ENCODE results near the gene UFSP2.

Gene UFSP2

GRCh38 chr4:185359767-185360446, 65.9 kb downstream of the UFSP2 start:
- TF ChIP-seq, protein P1, sequence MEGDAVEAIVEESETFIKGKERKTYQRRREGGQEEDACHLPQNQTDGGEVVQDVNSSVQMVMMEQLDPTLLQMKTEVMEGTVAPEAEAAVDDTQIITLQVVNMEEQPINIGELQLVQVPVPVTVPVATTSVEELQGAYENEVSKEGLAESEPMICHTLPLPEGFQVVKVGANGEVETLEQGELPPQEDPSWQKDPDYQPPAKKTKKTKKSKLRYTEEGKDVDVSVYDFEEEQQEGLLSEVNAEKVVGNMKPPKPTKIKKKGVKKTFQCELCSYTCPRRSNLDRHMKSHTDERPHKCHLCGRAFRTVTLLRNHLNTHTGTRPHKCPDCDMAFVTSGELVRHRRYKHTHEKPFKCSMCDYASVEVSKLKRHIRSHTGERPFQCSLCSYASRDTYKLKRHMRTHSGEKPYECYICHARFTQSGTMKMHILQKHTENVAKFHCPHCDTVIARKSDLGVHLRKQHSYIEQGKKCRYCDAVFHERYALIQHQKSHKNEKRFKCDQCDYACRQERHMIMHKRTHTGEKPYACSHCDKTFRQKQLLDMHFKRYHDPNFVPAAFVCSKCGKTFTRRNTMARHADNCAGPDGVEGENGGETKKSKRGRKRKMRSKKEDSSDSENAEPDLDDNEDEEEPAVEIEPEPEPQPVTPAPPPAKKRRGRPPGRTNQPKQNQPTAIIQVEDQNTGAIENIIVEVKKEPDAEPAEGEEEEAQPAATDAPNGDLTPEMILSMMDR (conservative IDR thresholded peaks at IDR 0.05): no peak
- H3K27ac ChIP-seq: peak overlapping the region; percentile 47; the same call in 1 of the 2 replicates

- H3K27ac ChIP-seq: peak overlapping the region; percentile 47
- TF ChIP-seq, protein P1 (conservative IDR thresholded peaks at IDR 0.05): no peak
Measured at GRCh38 chr4:185358959-185359358, 66.8 kb downstream of the UFSP2 start.

DNA sequence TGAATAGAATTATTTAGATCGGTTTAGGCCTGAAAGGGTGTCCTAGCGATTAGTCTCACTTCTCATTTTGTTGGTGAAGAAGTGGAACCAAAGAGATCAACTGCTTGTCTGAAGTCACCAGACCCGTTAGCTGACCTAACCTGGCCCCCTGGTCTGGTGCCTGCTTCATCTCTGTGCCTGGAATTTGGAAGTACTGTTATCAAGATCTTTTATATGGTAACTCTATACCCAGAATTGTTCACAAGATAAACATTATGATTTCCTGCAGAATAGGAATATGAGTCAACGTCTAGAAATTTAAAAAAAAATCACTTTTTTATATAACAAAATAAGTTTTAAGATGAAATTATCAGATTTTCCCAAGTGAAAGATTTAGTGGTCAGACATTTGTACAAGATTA, 67.2 kb downstream of the UFSP2 start:
- TF ChIP-seq, protein P1 (conservative IDR thresholded peaks at IDR 0.05): no peak
- H3K27ac ChIP-seq: peak overlapping the region; percentile 47

- TF ChIP-seq, protein P1 (conservative IDR thresholded peaks at IDR 0.05): no peak
- H3K27ac ChIP-seq: peak overlapping the region; percentile 47; the same call in 1 of the 2 replicates
Measured at GRCh38 chr4:185357733-185358440, 67.9 kb downstream of the UFSP2 start.

GRCh38 chr4:185357211-185357610, 68.6 kb downstream of the UFSP2 start:
- TF ChIP-seq, protein P1 (conservative IDR thresholded peaks at IDR 0.05): no peak

DNA sequence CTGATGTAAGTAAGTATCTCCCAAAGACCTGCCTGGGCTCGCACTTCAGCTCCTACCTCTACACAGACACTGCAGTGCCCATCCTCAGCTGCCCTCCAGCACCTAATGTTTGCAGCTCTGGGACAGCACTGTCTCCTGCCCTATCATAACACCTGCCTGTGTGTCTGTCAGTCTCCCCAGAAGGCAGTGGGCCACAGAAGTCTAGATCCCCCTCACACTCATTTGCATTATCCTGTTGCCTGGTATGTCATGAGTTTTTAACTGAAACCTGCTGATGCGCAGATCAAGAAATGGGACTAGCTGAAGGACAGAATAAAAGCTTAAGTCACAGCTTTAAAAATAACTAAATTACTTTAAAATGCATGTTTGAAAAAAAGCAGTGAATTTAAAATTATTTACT, 73.0 kb downstream of the UFSP2 start:
- no peak overlapping the region for H3K27ac ChIP-seq
- TF ChIP-seq, protein P1 (conservative IDR thresholded peaks at IDR 0.05): no peak

More at GRCh38 chr4:185357211-185357610, 68.6 kb downstream of the UFSP2 start:
- H3K27ac ChIP-seq: no peak overlapping the region

DNA sequence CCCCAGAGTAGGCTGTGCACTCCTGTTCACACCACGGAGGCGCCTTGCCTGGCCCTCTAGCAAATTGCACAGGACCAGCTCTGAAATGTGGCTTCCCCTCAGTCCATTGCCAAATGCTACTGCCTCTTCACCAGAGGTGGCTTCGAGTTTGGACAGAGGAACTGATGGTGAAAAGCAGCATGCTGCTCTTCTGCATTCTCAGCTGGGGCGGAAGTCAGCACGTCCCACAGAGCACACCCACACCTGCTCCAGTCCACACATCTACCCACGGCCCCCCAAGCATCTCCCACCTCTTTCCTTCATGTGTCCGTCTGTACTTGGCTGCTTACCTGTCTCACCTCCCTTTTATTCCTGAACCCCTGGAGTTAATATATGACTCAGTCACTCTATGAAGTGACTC, 73.6 kb downstream of the UFSP2 start:
- TF ChIP-seq, protein P1 (conservative IDR thresholded peaks at IDR 0.05): no peak
- no peak overlapping the region for H3K27ac ChIP-seq

Data from VCaP (cell line).